Natural killer cell (primary cell): ENCODE data around the gene RFLNA. TPM values are rescaled to one million over a fixed set of nuclear protein-coding genes. Genes with fewer than 3 reads are reported as not detected.

Experiments used
- ATAC-seq, 3 donors: fragments of 150-1000 bp in 2 of 3; fragments of 200-7000 bp in 1 of 3; cut with Tn5 transposase; 1 replicate in 1 of 3; 2 replicates in 2 of 3; pipeline ENCODE4 v1.10.0; 2021; ENCODE audit warnings: mild to moderate bottlenecking in 2 of 3, moderate library complexity in 2 of 3
- DNase-seq, 2 donors: peaks; one replicate each; pipeline versions ENCODE4 v3.0.0 to v3.0.0-alpha.2; 2013 to 2021; ENCODE audit warnings: mixed read lengths in 1 of 2
- H3K27ac ChIP-seq: one replicate; pipeline ENCODE4 v1.5.1; 2013; ENCODE audit warnings: mild to moderate bottlenecking, low read length
- H3K27me3 ChIP-seq: one replicate; pipeline ENCODE4 v1.6.1; 2013; ENCODE audit warnings: low read length; ENCODE audit not compliant: control insufficient read depth, insufficient read depth
- H3K36me3 ChIP-seq: one replicate; pipeline ENCODE4 v1.6.1; 2013; ENCODE audit warnings: low read length; ENCODE audit not compliant: control insufficient read depth, insufficient read depth
- H3K4me1 ChIP-seq: one replicate; pipeline ENCODE4 v1.6.1; 2013; ENCODE audit warnings: low read length; ENCODE audit not compliant: control insufficient read depth, insufficient read depth
- H3K4me3 ChIP-seq: one replicate; pipeline ENCODE4 v1.5.1; 2013; ENCODE audit warnings: low read length
- H3K9me3 ChIP-seq: one replicate; pipeline ENCODE4 v1.6.1; 2013; ENCODE audit warnings: low read length; ENCODE audit not compliant: control insufficient read depth, insufficient read depth
- H3K27ac Mint-ChIP-seq, 2 donors: one replicate each; pipeline ENCODE4 v1.8.0; 2022; ENCODE audit warnings: mild to moderate bottlenecking in 2 of 2, mixed read lengths in 2 of 2, moderate library complexity in 1 of 2
- H3K27me3 Mint-ChIP-seq, 2 donors: one replicate each; pipeline ENCODE4 v1.8.0; 2022; ENCODE audit warnings: low read depth in 2 of 2, mixed read lengths in 2 of 2
- H3K36me3 Mint-ChIP-seq: one replicate; pipeline ENCODE4 v1.8.0; 2022; ENCODE audit warnings: mixed read lengths
- H3K4me1 Mint-ChIP-seq, 2 donors: one replicate each; pipeline ENCODE4 v1.8.0; 2022; ENCODE audit warnings: mixed read lengths in 2 of 2
- H3K4me3 Mint-ChIP-seq: one replicate; pipeline ENCODE4 v1.8.0; 2022; ENCODE audit warnings: mild to moderate bottlenecking, moderate library complexity, mixed read lengths
- H3K9me3 Mint-ChIP-seq, 2 donors: one replicate each; pipeline ENCODE4 v1.8.0; 2022; ENCODE audit warnings: mixed read lengths in 2 of 2
- WGBS: methylation state at CpG from one replicate; pipeline ENCODE4 v1.1.7; 2013; ENCODE audit warnings: missing lambda C conversion rate; ENCODE audit not compliant: insufficient coverage; 5-methylcytosine and 5-hydroxymethylcytosine counted together
- intact Hi-C: fragments of 100-400 bp; cut with micrococcal nuclease; formaldehyde crosslinking; loops from one replicate; pipeline ENCODE4 v1.14.2; 2022
- total RNA-seq, 4 donors: library from RNA; stranded (reverse); fragments of 120-200 nt in 1 of 4; gene quantifications; one replicate each; pipeline versions ENCODE4 v1.2.3 to v1.2.4, GENCODE V29; 2013 to 2022
- TF ChIP-seq, protein P1 (sequence below): fragments of 200-600 bp; IDR thresholded peaks from one replicate; pipeline ENCODE4 v1.8.0; 2022; ENCODE audit warnings: antibody characterized with exemption

Gene RFLNA
- total RNA-seq, 3 donors from 2014 or later (not counting 1 experiment from before 2014, with no cell fraction given), result 0.85 TPM; not detected in 2

DNA sequence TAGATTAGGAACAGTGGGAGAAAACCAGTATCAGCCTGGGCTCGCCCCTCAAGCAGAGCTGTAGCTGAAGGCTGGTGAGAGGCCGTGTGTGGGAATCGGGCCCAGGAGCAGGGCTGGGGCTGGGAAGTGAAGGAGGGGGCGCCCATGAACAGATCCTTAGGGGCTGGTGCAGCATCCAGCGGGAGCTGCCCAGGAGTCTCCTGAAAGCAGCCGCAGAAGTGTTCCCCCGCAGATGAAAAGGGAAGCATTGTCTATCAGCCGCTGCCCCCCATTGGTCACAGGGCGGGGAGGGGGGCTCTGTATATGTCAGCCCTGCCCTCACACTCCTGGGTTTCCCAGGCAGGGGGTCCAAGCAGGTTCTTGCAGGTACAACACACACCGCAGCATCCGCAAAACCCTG, 15.6 kb upstream of the RFLNA start:
- TF ChIP-seq, protein P1, sequence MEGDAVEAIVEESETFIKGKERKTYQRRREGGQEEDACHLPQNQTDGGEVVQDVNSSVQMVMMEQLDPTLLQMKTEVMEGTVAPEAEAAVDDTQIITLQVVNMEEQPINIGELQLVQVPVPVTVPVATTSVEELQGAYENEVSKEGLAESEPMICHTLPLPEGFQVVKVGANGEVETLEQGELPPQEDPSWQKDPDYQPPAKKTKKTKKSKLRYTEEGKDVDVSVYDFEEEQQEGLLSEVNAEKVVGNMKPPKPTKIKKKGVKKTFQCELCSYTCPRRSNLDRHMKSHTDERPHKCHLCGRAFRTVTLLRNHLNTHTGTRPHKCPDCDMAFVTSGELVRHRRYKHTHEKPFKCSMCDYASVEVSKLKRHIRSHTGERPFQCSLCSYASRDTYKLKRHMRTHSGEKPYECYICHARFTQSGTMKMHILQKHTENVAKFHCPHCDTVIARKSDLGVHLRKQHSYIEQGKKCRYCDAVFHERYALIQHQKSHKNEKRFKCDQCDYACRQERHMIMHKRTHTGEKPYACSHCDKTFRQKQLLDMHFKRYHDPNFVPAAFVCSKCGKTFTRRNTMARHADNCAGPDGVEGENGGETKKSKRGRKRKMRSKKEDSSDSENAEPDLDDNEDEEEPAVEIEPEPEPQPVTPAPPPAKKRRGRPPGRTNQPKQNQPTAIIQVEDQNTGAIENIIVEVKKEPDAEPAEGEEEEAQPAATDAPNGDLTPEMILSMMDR, result no peak
- Mint-ChIP-seq H3K27me3 (peaks cover 19 to 37% of the 10 kb centered on the region in 2 donors), H3K4me3 (no peak overlapping the region), H3K36me3 (peaks cover under 1% of the 10 kb centered on the region), H3K4me1 (no peaks in the 10 kb centered on the region), H3K27ac (no peak overlapping the region), H3K9me3 (no peaks in the 10 kb centered on the region)
- no peaks in the 10 kb centered on the region for H3K36me3 ChIP-seq
- no peak overlapping the region for H3K27ac ChIP-seq
- DNase-seq (no peak), ATAC-seq (no peak)
- H3K27me3 ChIP-seq, result peaks cover 3% of the 10 kb centered on the region
- 92% methylated on average over 11 of the region's 11 CpGs for WGBS
- intact Hi-C loops, result no loop called here
- H3K4me3 ChIP-seq, result no peak overlapping the region
- H3K9me3 ChIP-seq, result peaks cover under 1% of the 10 kb centered on the region
- H3K4me1 ChIP-seq, result no peaks in the 10 kb centered on the region

DNA sequence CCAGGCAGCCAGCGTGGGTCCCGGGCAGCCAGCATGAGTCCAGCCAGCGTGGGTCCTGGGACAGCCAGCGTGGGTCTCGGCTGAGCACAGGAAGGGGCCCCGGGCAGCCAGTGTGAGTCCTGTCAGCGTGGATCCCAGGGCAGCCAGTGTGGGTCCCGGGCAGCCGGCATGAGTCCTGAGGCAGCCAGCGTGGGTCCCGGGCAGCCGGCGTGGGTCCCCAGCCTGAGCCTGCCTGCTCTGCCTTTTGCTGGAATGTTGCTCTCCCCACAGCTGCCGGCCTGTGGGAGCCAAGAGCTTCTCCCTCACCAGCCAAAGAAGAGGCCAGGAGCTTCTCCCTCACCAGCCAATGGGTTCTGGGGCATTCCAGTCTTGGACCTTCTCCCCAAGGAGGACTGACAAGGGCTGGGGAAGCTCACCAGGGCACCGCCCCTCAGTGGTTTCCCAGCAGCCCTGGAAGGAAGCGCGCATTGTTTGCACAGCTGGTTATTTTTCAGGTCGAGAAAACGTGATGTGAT, 15.0 kb upstream of the RFLNA start:
- Mint-ChIP-seq H3K36me3 (peaks cover 6% of the 10 kb centered on the region), H3K9me3 (peaks cover 0 to 4% of the 10 kb centered on the region in 2 donors)
- 43% methylated on average over 19 of the region's 19 CpGs for WGBS

DNA sequence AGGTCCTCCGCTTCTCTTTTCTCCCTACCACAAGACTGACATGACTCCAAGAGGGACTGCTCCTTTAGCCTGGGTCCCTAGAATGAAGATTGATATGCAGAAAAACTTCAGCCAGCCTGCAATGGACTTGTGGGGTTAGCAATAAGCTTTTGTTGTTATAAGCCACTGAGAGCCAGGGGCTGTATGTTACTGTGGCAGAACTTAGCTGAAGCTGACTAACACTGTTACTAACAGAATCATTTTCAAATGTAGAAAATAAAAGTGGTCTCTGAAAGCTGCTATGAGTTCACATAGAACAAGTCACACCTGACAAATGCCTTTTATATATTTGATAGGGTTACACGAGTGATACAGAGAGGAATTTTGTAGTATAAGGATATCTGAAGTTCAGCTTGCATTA, 13.6 kb upstream of the RFLNA start:
- Mint-ChIP-seq H3K27me3 (peaks cover 32 to 45% of the 10 kb centered on the region in 2 donors), H3K27ac (no peak overlapping the region), H3K4me3 (no peak overlapping the region), H3K4me1 (no peaks in the 10 kb centered on the region), H3K9me3 (peaks cover 3 to 7% of the 10 kb centered on the region in 2 donors), H3K36me3 (peaks cover 9% of the 10 kb centered on the region)
- H3K27me3 ChIP-seq, result peaks cover 3% of the 10 kb centered on the region
- no peak overlapping the region for H3K27ac ChIP-seq
- H3K36me3 ChIP-seq, result no peaks in the 10 kb centered on the region
- intact Hi-C loops, result no loop called here
- WGBS, result 100% methylated on average over 1 of the region's 2 CpGs
- no peak for ATAC-seq
- TF ChIP-seq, protein P1, result no peak
- H3K4me3 ChIP-seq, result no peak overlapping the region
- peaks cover 8% of the 10 kb centered on the region for H3K9me3 ChIP-seq
- DNase-seq, result no peak
- no peaks in the 10 kb centered on the region for H3K4me1 ChIP-seq

More for the DNA sequence above, 15.0 kb upstream of the RFLNA start:
- Histone ChIP-seq H3K36me3 (no peaks in the 10 kb centered on the region), H3K27me3 (peaks cover 3% of the 10 kb centered on the region), H3K4me3 (no peak overlapping the region), H3K9me3 (peaks cover 6% of the 10 kb centered on the region), H3K4me1 (no peaks in the 10 kb centered on the region), H3K27ac (no peak overlapping the region)
- ATAC-seq (no peak), DNase-seq (no peak)
- Mint-ChIP-seq H3K27ac (no peak overlapping the region), H3K27me3 (peaks cover 24 to 42% of the 10 kb centered on the region in 2 donors), H3K4me3 (no peak overlapping the region), H3K4me1 (no peaks in the 10 kb centered on the region)
- TF ChIP-seq, protein P1, result no peak
- intact Hi-C loops, result no loop called here

DNA sequence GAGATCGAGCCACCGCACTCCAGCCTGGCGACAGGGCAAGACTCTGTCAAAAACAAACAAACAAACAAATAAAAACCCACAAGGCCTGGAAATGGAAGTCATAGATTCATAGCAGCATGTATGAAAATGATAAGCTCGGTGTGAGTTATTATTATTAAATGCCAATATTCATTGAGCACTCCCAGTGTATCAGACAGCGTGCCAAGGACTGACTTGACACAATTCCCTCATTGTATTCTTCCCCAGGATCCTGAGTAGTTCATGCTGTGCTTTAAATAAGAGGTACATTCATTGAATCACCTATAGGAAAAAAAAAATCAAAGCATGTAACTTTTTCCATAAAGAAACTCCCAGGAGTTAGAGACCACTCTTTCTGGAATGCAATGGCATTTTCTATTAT, 12.6 kb upstream of the RFLNA start:
- Histone ChIP-seq H3K27me3 (peaks cover 3% of the 10 kb centered on the region), H3K36me3 (no peaks in the 10 kb centered on the region), H3K27ac (no peak overlapping the region), H3K9me3 (peaks cover 8% of the 10 kb centered on the region), H3K4me1 (no peaks in the 10 kb centered on the region), H3K4me3 (no peak overlapping the region)
- ATAC-seq (no peak), DNase-seq (no peak)
- peaks cover 28 to 36% of the 10 kb centered on the region in 2 donors for H3K27me3 Mint-ChIP-seq
- H3K4me1 Mint-ChIP-seq, result no peaks in the 10 kb centered on the region
- TF ChIP-seq, protein P1, result no peak
- intact Hi-C loops, result no loop called here
- peaks cover 3 to 7% of the 10 kb centered on the region in 2 donors for H3K9me3 Mint-ChIP-seq
- no peak overlapping the region for H3K4me3 Mint-ChIP-seq
- WGBS, result 94% methylated on average over 3 of the region's 5 CpGs
- H3K27ac Mint-ChIP-seq, result no peak overlapping the region
- peaks cover 9% of the 10 kb centered on the region for H3K36me3 Mint-ChIP-seq
